Fibroblast of gingiva (primary cell): ENCODE data around the gene OR9Q1.
"Not testable (repeated sequence)": the region's sequence is repeated elsewhere in the genome, so short reads cannot be mapped to it uniquely, and the experiment has no call there.

Experiments
- DNase-seq: peaks from one replicate; pipeline ENCODE4 v3.0.0-alpha.2; 2011; ENCODE audit warnings: low read depth

Gene OR9Q1

GRCh38 chr11:58023435-58023931 is at the start of gene OR9Q1:
Gene OR9Q1 (plus strand): TSS chr11:58023881. CDS start chr11:58179445, 155,564 bp downstream.
- no peak for DNase-seq

GRCh38 chr11:57974132-57974531 is 49.5 kb upstream of the OR9Q1 start:
- no peak for DNase-seq

- DNase-seq: no peak
Measured at GRCh38 chr11:57974848-57975601, 48.7 kb upstream of the OR9Q1 start.

- DNase-seq: no peak
Measured at GRCh38 chr11:57977709-57978108, 46.0 kb upstream of the OR9Q1 start.

- no peak for DNase-seq
Measured at GRCh38 chr11:57978686-57979531, 44.8 kb upstream of the OR9Q1 start.

- no peak for DNase-seq
Measured at GRCh38 chr11:57979532-57980079, 44.1 kb upstream of the OR9Q1 start.

- no peak for DNase-seq
Measured at GRCh38 chr11:57980201-57980600, 43.5 kb upstream of the OR9Q1 start.

- DNase-seq: no peak
Measured at GRCh38 chr11:57981536-57981935, 42.1 kb upstream of the OR9Q1 start.

- DNase-seq: no peak
Measured at GRCh38 chr11:57982776-57983175, 40.9 kb upstream of the OR9Q1 start.

GRCh38 chr11:57983191-57983590 is 40.5 kb upstream of the OR9Q1 start:
- no peak for DNase-seq

- not testable (repeated sequence) for DNase-seq
Measured at GRCh38 chr11:57999523-57999922, 24.2 kb upstream of the OR9Q1 start.

- not testable (repeated sequence) for DNase-seq
Measured at GRCh38 chr11:58000021-58000420, 23.7 kb upstream of the OR9Q1 start.

- DNase-seq: no peak
Measured at GRCh38 chr11:58000699-58001098, 23.0 kb upstream of the OR9Q1 start.

GRCh38 chr11:58003036-58003435 is 20.6 kb upstream of the OR9Q1 start:
- no peak for DNase-seq

GRCh38 chr11:58003591-58003990 is 20.1 kb upstream of the OR9Q1 start:
- no peak for DNase-seq

- DNase-seq: no peak
Measured at GRCh38 chr11:58004664-58005063, 19.0 kb upstream of the OR9Q1 start.

GRCh38 chr11:58006940-58007339 is 16.7 kb upstream of the OR9Q1 start:
- no peak for DNase-seq

GRCh38 chr11:58011771-58012170 is 11.9 kb upstream of the OR9Q1 start:
- DNase-seq: no peak

- DNase-seq: peak; percentile 29
Measured at GRCh38 chr11:58024601-58025091, 965 bp downstream of the OR9Q1 start.

- DNase-seq: peak; percentile 28
Measured at GRCh38 chr11:58027341-58027740, 3.7 kb downstream of the OR9Q1 start.

- DNase-seq: peak; percentile 11
Measured at GRCh38 chr11:58028687-58029411, 5.2 kb downstream of the OR9Q1 start.

GRCh38 chr11:58030653-58031052 is 7.0 kb downstream of the OR9Q1 start, which contains the start of gene OR6Q1:
Gene OR6Q1 (plus strand): TSS chr11:58030953. CDS start chr11:58030953, 0 bp downstream.
- no peak for DNase-seq
